MCF 10A (cell line): ENCODE measurements around the gene S100A7. TPM values are rescaled to one million over a fixed set of nuclear protein-coding genes. Genes with fewer than 3 reads are reported as not detected.
A peak's percentile ranks its signal among the peaks of the same experiment; 100 is the strongest.

Source experiments
- Bru-seq: library from RNA; stranded (reverse); fragments of 400-500 nt; gene quantifications from one replicate; lab custom pipeline; 2021; lab: Mats Ljungman, UMichigan
- BruChase-seq, 2 experiments: library from RNA; stranded (reverse); fragments of 400-500 nt; gene quantifications; one replicate each; lab custom pipeline; 2021; lab: Mats Ljungman, UMichigan
- BruUV-seq: library from RNA; stranded (reverse); fragments of 400-500 nt; replicated peaks from 2 replicates; lab custom pipeline; 2021; lab: Mats Ljungman, UMichigan
- CTCF ChIA-PET: fragments of 300-600 bp; sonication (Branson Sonifier 250); formaldehyde crosslinking; extraction: SDS; loops from one replicate; lab custom pipeline; 2021; ENCODE audit warnings: antibody characterized with exemption, inconsistent platforms; lab: Yijun Ruan, JAX
- POLR2A ChIA-PET: fragments of 300-600, 350-650 bp; sonication (Branson Sonifier 250); formaldehyde crosslinking; extraction: SDS; loops from one replicate; lab custom pipeline; 2020; ENCODE audit warnings: antibody characterized with exemption, inconsistent platforms; lab: Yijun Ruan, JAX
- DNase-seq: peaks from one replicate; pipeline ENCODE4 v3.0.0-alpha.2; 2018; ENCODE audit not compliant: unreplicated experiment
- H3K27ac Mint-ChIP-seq: one replicate; pipeline ENCODE4 v1.8.0; 2022; ENCODE audit warnings: mild to moderate bottlenecking, low read depth, mixed read lengths; ENCODE audit not compliant: unreplicated experiment
- H3K27me3 Mint-ChIP-seq: one replicate; pipeline ENCODE4 v1.8.0; 2022; ENCODE audit warnings: mixed read lengths; ENCODE audit not compliant: insufficient read depth, unreplicated experiment
- H3K36me3 Mint-ChIP-seq: one replicate; pipeline ENCODE4 v1.8.0; 2022; ENCODE audit warnings: mild to moderate bottlenecking, moderate library complexity, mixed read lengths; ENCODE audit not compliant: insufficient read depth, unreplicated experiment
- H3K4me1 Mint-ChIP-seq: one replicate; pipeline ENCODE4 v1.8.0; 2022; ENCODE audit warnings: mixed read lengths; ENCODE audit not compliant: insufficient read depth, unreplicated experiment
- H3K4me3 Mint-ChIP-seq: one replicate; pipeline ENCODE4 v1.8.0; 2022; ENCODE audit warnings: mild to moderate bottlenecking, moderate library complexity, mixed read lengths; ENCODE audit not compliant: unreplicated experiment
- H3K9me3 Mint-ChIP-seq: one replicate; pipeline ENCODE4 v1.8.0; 2022; ENCODE audit warnings: mixed read lengths; ENCODE audit not compliant: unreplicated experiment
- CTCF ChIP-seq: fragments of 200-600 bp; IDR thresholded peaks from one replicate; pipeline ENCODE4 v1.8.0; 2022; ENCODE audit warnings: antibody characterized with exemption, mild to moderate bottlenecking; ENCODE audit not compliant: unreplicated experiment
- intact Hi-C: fragments of 100-400 bp; cut with micrococcal nuclease; formaldehyde crosslinking; loops from 2 replicates; pipeline ENCODE4 v1.14.1; 2022
- long read RNA-seq: library from polyadenylated mRNA; stranded (forward); transcript quantifications from one replicate; pipeline ENCODE4 v2.0.0, GENCODE V29; 2022
- total RNA-seq: library from RNA; stranded (reverse); gene quantifications from 2 replicates; pipeline ENCODE4 v1.2.3, GENCODE V29; 2022

Gene S100A7
- total RNA-seq (not detected in 2 replicates), Bru-seq, nascent RNA (not detected), BruChase-seq, experiment 1, labeled RNA remaining after a 6-hour chase (percentile 11 among the genes with signal in this experiment), BruChase-seq, experiment 2, labeled RNA remaining after a 2-hour chase (percentile 15 among the genes with signal in this experiment)
- long read RNA-seq = 0 reads

- H3K27ac Mint-ChIP-seq = no peak within 1 kb of the TSS
- DNase-seq = no peak
- H3K4me3 Mint-ChIP-seq = no peak within 1 kb of the TSS
- H3K9me3 Mint-ChIP-seq = no peaks in the 10 kb centered on the region
- ChIA-PET CTCF (interaction anchor here (0.7 to 1.2 kb wide), 2 partner anchors 34 to 645 kb away, joined by 4 read pairs; no protein-coding TSS in a partner anchor), POLR2A (no interaction called here)
- TF ChIP-seq CTCF = no peak
- no peaks in the 10 kb centered on the region for H3K36me3 Mint-ChIP-seq
- BruUV-seq = no TSS peak
- H3K27me3 Mint-ChIP-seq = peaks cover 84% of the 10 kb centered on the region
- intact Hi-C loops = no loop called here
- no peaks in the 10 kb centered on the region for H3K4me1 Mint-ChIP-seq
Measured at GRCh38 chr1:153460551-153460950, at the start of gene S100A7. TSS of gene S100A7 (minus strand) at chr1:153460651. CDS start at chr1:153459013, 1,638 bp downstream.

GRCh38 chr1:153509729-153510354 lies 49.4 kb upstream of the S100A7 start:
- TF ChIP-seq CTCF = peak; percentile 96
- peaks cover 54% of the 10 kb centered on the region for H3K4me1 Mint-ChIP-seq
- H3K4me3 Mint-ChIP-seq = no peak overlapping the region
- H3K27ac Mint-ChIP-seq = no peak overlapping the region
- intact Hi-C loops = loop anchor here (1.0 kb wide), 1 partner anchor 476 kb away; the partner anchor contains the start of gene RAB13
- DNase-seq = peak; percentile 77
- no peaks in the 10 kb centered on the region for H3K9me3 Mint-ChIP-seq
- ChIA-PET POLR2A (interaction anchor here (1.2 to 22.5 kb wide), 11 partner anchors 23 to 157 kb away, joined by 3 to 780 read pairs (median 15); partner anchors contain the start of genes CHTOP, S100A2, S100A3 and S100A4), CTCF (interaction anchor here (0.6 to 31.7 kb wide), 45 partner anchors 8 to 1096 kb away, joined by 3 to 1438 read pairs (median 4); partner anchors contain the start of genes CHTOP, ILF2, NPR1 and PGLYRP4)
- no TSS peak for BruUV-seq
- H3K36me3 Mint-ChIP-seq = no peaks in the 10 kb centered on the region
- no peaks in the 10 kb centered on the region for H3K27me3 Mint-ChIP-seq

GRCh38 chr1:153509036-153509435 lies 48.6 kb upstream of the S100A7 start:
- no peak for DNase-seq
- no peaks in the 10 kb centered on the region for H3K36me3 Mint-ChIP-seq
- H3K4me3 Mint-ChIP-seq = no peak overlapping the region
- intact Hi-C loops = loop anchor here (1.0 kb wide), 1 partner anchor 477 kb away; the partner anchor contains the start of gene RAB13
- no TSS peak for BruUV-seq
- H3K27me3 Mint-ChIP-seq = no peaks in the 10 kb centered on the region
- POLR2A ChIA-PET = interaction anchor here (0.6 to 22.5 kb wide), 9 partner anchors 24 to 267 kb away, joined by 3 to 780 read pairs (median 4); partner anchors contain the start of genes S100A12, S100A2, S100A5 and S100A6
- TF ChIP-seq CTCF = no peak
- no peaks in the 10 kb centered on the region for H3K9me3 Mint-ChIP-seq
- peaks cover 54% of the 10 kb centered on the region for H3K4me1 Mint-ChIP-seq
- CTCF ChIA-PET = interaction anchor here (0.6 to 31.7 kb wide), 29 partner anchors 12 to 863 kb away, joined by 3 to 1438 read pairs (median 5); partner anchors contain the start of genes CHTOP, PGLYRP4, S100A14 and S100A16
- H3K27ac Mint-ChIP-seq = no peak overlapping the region
